GM19193 (cell line): ENCODE measurements around the gene IRF2BP1.

Source experiments
- POLR2A ChIP-seq: IDR thresholded peaks from 4 replicates; pipeline ENCODE4 v1.6.1; 2011; ENCODE audit not compliant: insufficient read depth, insufficient read length; ENCODE audit errors: extremely low read depth

The IRF2BP1 gene

GRCh38 chr19:45860359-45861259, 25.3 kb downstream of the IRF2BP1 start:
- TF ChIP-seq POLR2A, result no peak

DNA sequence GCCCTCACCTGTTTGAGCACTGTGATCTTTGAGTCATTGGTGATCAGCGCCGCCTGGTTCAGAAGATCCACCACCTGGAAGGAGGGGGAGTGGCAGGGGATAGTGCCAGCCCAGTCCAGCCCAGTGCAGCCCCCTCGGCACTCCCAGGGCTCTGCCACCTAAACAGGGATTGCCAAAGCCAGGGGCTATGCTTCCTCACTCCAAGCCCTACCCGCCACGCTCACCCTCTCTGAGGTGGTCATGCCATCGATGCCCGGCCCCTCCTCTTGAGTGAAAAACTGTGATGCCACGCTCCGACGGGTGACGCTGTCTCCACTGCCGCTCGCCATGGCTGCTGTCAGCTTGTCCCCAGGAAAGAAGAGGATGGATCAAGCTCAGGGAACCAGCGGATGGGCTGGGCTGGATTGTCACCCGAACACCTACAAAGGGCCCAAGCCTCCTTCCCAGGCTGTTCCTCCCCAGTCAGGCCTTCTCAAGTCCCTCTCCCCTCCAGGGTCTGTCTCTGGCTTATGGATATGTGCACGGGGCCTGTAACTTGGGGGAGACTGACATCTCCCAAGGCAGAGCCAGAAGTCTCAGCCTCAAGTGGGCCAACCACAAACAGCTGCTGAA, 31.7 kb downstream of the IRF2BP1 start:
- TF ChIP-seq POLR2A, result no peak

DNA sequence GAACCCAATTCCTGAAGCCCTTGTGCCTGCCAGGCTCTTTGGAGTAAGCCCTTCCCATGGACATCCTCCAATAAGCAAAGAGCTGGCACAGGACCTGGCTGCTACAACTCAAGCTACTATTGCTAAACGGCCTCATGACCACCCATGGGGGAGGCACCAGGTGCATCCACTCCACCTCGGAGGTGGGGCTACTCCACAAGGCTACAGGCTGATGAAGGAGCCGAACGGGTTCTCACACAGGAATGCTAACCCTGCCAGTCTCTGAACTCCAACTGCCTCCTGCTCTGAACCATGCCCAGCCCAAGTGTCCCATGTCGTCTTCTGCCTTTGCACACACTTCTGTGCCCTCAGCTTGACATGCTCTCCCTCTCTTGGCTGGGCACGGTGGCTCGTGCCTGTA, 33.0 kb downstream of the IRF2BP1 start:
- TF ChIP-seq POLR2A, result no peak

- no peak for TF ChIP-seq POLR2A
These were observed 33.7 kb downstream of the IRF2BP1 start for GRCh38 chr19:45852145-45852750.

GRCh38 chr19:45848922-45849321, 37.0 kb downstream of the IRF2BP1 start:
- TF ChIP-seq POLR2A, result no peak

GRCh38 chr19:45847663-45848062, 38.3 kb downstream of the IRF2BP1 start:
- no peak for TF ChIP-seq POLR2A

GRCh38 chr19:45842198-45842597, 43.7 kb downstream of the IRF2BP1 start:
- no peak for TF ChIP-seq POLR2A

DNA sequence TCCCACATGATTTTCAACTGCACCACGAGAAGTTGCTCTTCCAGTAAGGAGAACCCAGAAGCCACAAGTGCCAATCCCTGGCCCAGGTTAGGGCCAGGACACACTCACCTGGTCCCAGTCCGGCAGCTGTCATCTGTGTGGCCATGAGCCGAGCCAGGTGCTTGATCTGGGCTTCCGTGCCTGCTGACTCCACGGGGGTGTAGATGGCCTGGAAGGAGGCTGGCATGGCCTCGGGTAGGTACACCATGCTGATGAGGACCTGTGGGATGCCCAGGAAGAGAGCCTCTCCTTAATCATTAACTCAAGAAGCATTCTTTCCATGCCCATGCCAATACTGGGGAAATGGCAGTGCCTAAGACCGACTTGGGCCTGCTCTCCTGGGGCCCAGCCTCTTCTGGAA, 51.0 kb downstream of the IRF2BP1 start:
- no peak for TF ChIP-seq POLR2A
